Upper lobe of left lung (tissue), 4 donors: ENCODE data around the gene LHFPL3.

Source experiments
- CTCF ChIP-seq, 6 experiments: fragments of 450-650 bp in 4 of 6; fragments of 200-600 bp in 2 of 6; sonication (generic) in 2 of 6; IDR thresholded peaks; one replicate each; pipeline ENCODE4 v1.5.1; 2016 to 2019; ENCODE audit warnings: antibody characterized with exemption in 6 of 6
- POLR2A ChIP-seq, 4 donors: fragments of 450-650 bp; IDR thresholded peaks; one replicate each; pipeline ENCODE4 v1.5.1; 2016 to 2017; ENCODE audit warnings: antibody characterized with exemption in 4 of 4, mild to moderate bottlenecking in 2 of 4

GRCh38 chr7:104357166-104357565, 28.8 kb downstream of the LHFPL3 start:
- TF ChIP-seq CTCF (IDR thresholded peaks at IDR 0.05) = no peak
- no peak for TF ChIP-seq POLR2A (IDR thresholded peaks at IDR 0.05)
